CD14-positive monocyte (primary cell): ENCODE results near the gene MYO3B. TPM values are rescaled to one million over a fixed set of nuclear protein-coding genes. Genes with fewer than 3 reads are reported as not detected.

Experiments
- DNase-seq, 3 donors: peaks; one replicate each; pipeline ENCODE4 v3.0.0-alpha.2; 2011 to 2022
- H2AFZ ChIP-seq: 2 replicates; pipeline ENCODE4 v1.6.0; 2012; ENCODE audit warnings: mild to moderate bottlenecking, low read depth, low read length, inconsistent platforms; ENCODE audit not compliant: insufficient read depth, poor library complexity, severe bottlenecking
- H3K27ac ChIP-seq, 2 donors: 1 replicate in 1 of 2; 2 replicates in 1 of 2; pipeline ENCODE4 v1.5.1; 2012 to 2013; ENCODE audit warnings: low read length in 2 of 2, control low read depth in 1 of 2, inconsistent platforms in 1 of 2, low read depth in 1 of 2, mild to moderate bottlenecking in 1 of 2
- H3K27me3 ChIP-seq, 2 donors: one replicate each; pipeline versions ENCODE4 v1.6.0 to v1.6.1; 2011 to 2013; ENCODE audit warnings: low read length in 2 of 2; ENCODE audit not compliant: control insufficient read depth in 2 of 2, insufficient read depth in 2 of 2
- H3K36me3 ChIP-seq, 2 donors: replicated peaks in 1 of 2; 1 replicate in 1 of 2; 2 replicates in 1 of 2; pipeline versions ENCODE4 v1.5.1 to v1.6.1; 2012 to 2013; ENCODE audit warnings: low read length in 2 of 2, control low read depth in 1 of 2, inconsistent platforms in 1 of 2, mild to moderate bottlenecking in 1 of 2; ENCODE audit not compliant: insufficient read depth in 2 of 2, control insufficient read depth in 1 of 2
- H3K4me1 ChIP-seq, 2 donors: 1 replicate in 1 of 2; 2 replicates in 1 of 2; pipeline versions ENCODE4 v1.5.1 to v1.6.1; 2012 to 2013; ENCODE audit warnings: low read length in 2 of 2, control low read depth in 1 of 2, inconsistent platforms in 1 of 2, mild to moderate bottlenecking in 1 of 2, moderate library complexity in 1 of 2; ENCODE audit not compliant: insufficient read depth in 2 of 2, control insufficient read depth in 1 of 2
- H3K4me2 ChIP-seq: replicated peaks from 2 replicates; pipeline ENCODE3; 2012; ENCODE audit warnings: low read length, moderate library complexity, mild to moderate bottlenecking; ENCODE audit not compliant: poor library complexity, severe bottlenecking; ENCODE audit errors: extremely low read depth
- H3K4me3 ChIP-seq, 3 experiments: fragments of 200-600 bp in 1 of 3; sonication (generic) in 1 of 3; replicated peaks in 1 of 3; 1 replicate in 2 of 3; 2 replicates in 1 of 3; pipeline ENCODE4 v1.5.1; 2011 to 2013; ENCODE audit warnings: low read length in 3 of 3, mild to moderate bottlenecking in 3 of 3, control low read depth in 2 of 3, low read depth in 2 of 3, inconsistent platforms in 1 of 3, moderate library complexity in 1 of 3
- H3K79me2 ChIP-seq: 2 replicates; pipeline ENCODE4 v1.6.0; 2012; ENCODE audit warnings: mild to moderate bottlenecking, control low read depth, inconsistent platforms, low read length, moderate library complexity; ENCODE audit not compliant: insufficient read depth
- H3K9ac ChIP-seq: 2 replicates; pipeline ENCODE4 v1.6.0; 2017; ENCODE audit warnings: low read length, mild to moderate bottlenecking; ENCODE audit not compliant: insufficient read depth, poor library complexity, severe bottlenecking
- H3K9me3 ChIP-seq, 2 donors: replicated peaks in 1 of 2; 1 replicate in 1 of 2; 2 replicates in 1 of 2; pipeline versions ENCODE4 v1.5.1 to v1.6.1; 2012 to 2013; ENCODE audit warnings: low read length in 2 of 2, control low read depth in 1 of 2; ENCODE audit not compliant: control insufficient read depth in 1 of 2, insufficient read depth in 1 of 2
- H4K20me1 ChIP-seq: 2 replicates; pipeline ENCODE4 v1.6.0; 2012; ENCODE audit warnings: mild to moderate bottlenecking, low read length, control low read depth, moderate library complexity; ENCODE audit not compliant: insufficient read depth
- H3K27ac Mint-ChIP-seq, 7 donors: one replicate each; pipeline ENCODE4 v1.8.0; 2020; ENCODE audit warnings: mild to moderate bottlenecking in 7 of 7, mixed read lengths in 7 of 7, moderate library complexity in 6 of 7, inconsistent platforms in 2 of 7
- H3K27me3 Mint-ChIP-seq, 3 donors: one replicate each; pipeline ENCODE4 v1.8.0; 2021 to 2022; ENCODE audit warnings: low read depth in 3 of 3, mild to moderate bottlenecking in 3 of 3, mixed read lengths in 3 of 3, moderate library complexity in 3 of 3, inconsistent platforms in 1 of 3
- H3K36me3 Mint-ChIP-seq, 2 donors: one replicate each; pipeline ENCODE4 v1.8.0; 2020; ENCODE audit warnings: mixed read lengths in 2 of 2, inconsistent platforms in 1 of 2, mild to moderate bottlenecking in 1 of 2
- H3K4me1 Mint-ChIP-seq: one replicate; pipeline ENCODE4 v1.8.0; 2020; ENCODE audit warnings: mild to moderate bottlenecking, mixed read lengths
- H3K4me3 Mint-ChIP-seq, 2 donors: one replicate each; pipeline ENCODE4 v1.8.0; 2020; ENCODE audit warnings: mild to moderate bottlenecking in 2 of 2, mixed read lengths in 2 of 2, moderate library complexity in 1 of 2
- H3K9me3 Mint-ChIP-seq, 7 donors: one replicate each; pipeline ENCODE4 v1.8.0; 2020 to 2022; ENCODE audit warnings: mixed read lengths in 7 of 7, mild to moderate bottlenecking in 6 of 7, moderate library complexity in 6 of 7, inconsistent platforms in 2 of 7
- CTCF ChIP-seq: fragments of 200-600 bp; IDR thresholded peaks from one replicate; pipeline ENCODE4 v1.8.0; 2022; ENCODE audit warnings: antibody characterized with exemption, mild to moderate bottlenecking
- WGBS: methylation state at CpG from one replicate; pipeline ENCODE4 v1.1.5; 2013; ENCODE audit warnings: missing lambda C conversion rate; ENCODE audit not compliant: insufficient coverage; 5-methylcytosine and 5-hydroxymethylcytosine counted together
- intact Hi-C, 2 donors: fragments of 100-400 bp; cut with micrococcal nuclease; formaldehyde crosslinking; loops; one replicate each; pipeline versions ENCODE4 v1.15.0 to v1.15.1; 2023
- polyA plus RNA-seq, 3 donors: library from polyadenylated mRNA; depleted of rRNA in 1 of 3; unstranded in 2 of 3; stranded (reverse) in 1 of 3; fragments of 300-500 nt in 2 of 3; fragments of >200 nt in 1 of 3; fragmentation: Illumina TruSeq in 2 of 3; gene quantifications; 1 replicate in 2 of 3; 2 replicates in 1 of 3; pipeline ENCODE4 v1.2.3, GENCODE V29; 2012 to 2021

MYO3B gene
- polyA plus RNA-seq, 3 donors = not detected

- intact Hi-C loops = no loop called here
- peaks cover 0 to 10% of the 10 kb centered on the region in 2 donors for H3K9me3 ChIP-seq
- H3K4me1 ChIP-seq = no peaks in the 10 kb centered on the region
- H3K4me1 Mint-ChIP-seq = no peaks in the 10 kb centered on the region
- H3K9ac ChIP-seq = no peak overlapping the region
- peaks cover 2 to 8% (median 6%) of the 10 kb centered on the region in 3 donors for H3K27me3 Mint-ChIP-seq
- no CpG with 5 or more reads among the region's 3 CpGs for WGBS
- H2AFZ ChIP-seq = no peak overlapping the region
- no peak for TF ChIP-seq CTCF
- no peak overlapping the region for H3K27ac ChIP-seq
- no peak overlapping the region for H3K4me3 ChIP-seq
- H3K9me3 Mint-ChIP-seq = peaks cover 0 to 4% (median 1%) of the 10 kb centered on the region in 7 donors
- H3K36me3 Mint-ChIP-seq = no peaks in the 10 kb centered on the region
- no peaks in the 10 kb centered on the region for H3K27me3 ChIP-seq
- H4K20me1 ChIP-seq = no peaks in the 10 kb centered on the region
- H3K4me3 Mint-ChIP-seq = no peak overlapping the region
- no peaks in the 10 kb centered on the region for H3K36me3 ChIP-seq
- no peak overlapping the region for H3K27ac Mint-ChIP-seq
- DNase-seq = no peak
- no peaks in the 10 kb centered on the region for H3K79me2 ChIP-seq
- no peak overlapping the region for H3K4me2 ChIP-seq
Measured at GRCh38 chr2:170456914-170457313, 279.0 kb downstream of the MYO3B start.

- 100% methylated on average over 1 of the region's 9 CpGs for WGBS
- H3K4me1 Mint-ChIP-seq = no peaks in the 10 kb centered on the region
- intact Hi-C loops = no loop called here
Measured at GRCh38 chr2:170457742-170458141, 279.8 kb downstream of the MYO3B start.

More at GRCh38 chr2:170457742-170458141, 279.8 kb downstream of the MYO3B start:
- no peak overlapping the region for H3K4me2 ChIP-seq
- H3K27me3 ChIP-seq = no peaks in the 10 kb centered on the region
- TF ChIP-seq CTCF = no peak
- no peak overlapping the region for H3K27ac ChIP-seq
- peaks cover 2 to 8% (median 6%) of the 10 kb centered on the region in 3 donors for H3K27me3 Mint-ChIP-seq
- H3K36me3 ChIP-seq = no peaks in the 10 kb centered on the region
- H3K9me3 ChIP-seq = peaks cover 0 to 10% of the 10 kb centered on the region in 2 donors
- no peak overlapping the region for H3K27ac Mint-ChIP-seq
- no peak overlapping the region for H3K4me3 ChIP-seq
- no peaks in the 10 kb centered on the region for H3K79me2 ChIP-seq
- H3K4me1 ChIP-seq = no peaks in the 10 kb centered on the region
- H3K36me3 Mint-ChIP-seq = no peaks in the 10 kb centered on the region
- no peak overlapping the region for H3K4me3 Mint-ChIP-seq
- H3K9me3 Mint-ChIP-seq = peaks cover 0 to 4% (median 1%) of the 10 kb centered on the region in 7 donors
- no peak overlapping the region for H2AFZ ChIP-seq
- no peak overlapping the region for H3K9ac ChIP-seq
- H4K20me1 ChIP-seq = no peaks in the 10 kb centered on the region
- DNase-seq = no peak
